ENCODE results near the gene PRLR.

The PRLR gene

DNA sequence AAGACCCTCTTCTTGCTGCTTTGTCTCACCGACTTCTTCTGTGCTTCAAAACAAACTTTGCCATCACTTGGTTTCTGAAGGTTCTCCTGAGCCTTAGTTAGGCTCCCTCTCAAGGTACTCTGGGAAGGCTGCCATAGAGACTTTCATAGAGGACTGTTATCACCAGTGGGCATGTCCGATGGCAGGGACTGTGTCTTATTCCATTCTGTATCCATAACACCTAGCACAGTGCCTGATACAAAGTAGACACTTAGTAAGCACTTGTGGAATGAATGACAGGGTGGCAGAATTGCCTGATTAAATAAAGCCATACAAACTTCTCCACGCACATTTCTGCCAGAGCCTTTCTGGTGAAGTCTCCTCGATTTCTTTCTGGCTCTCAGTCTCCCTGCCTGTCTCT, 215.2 kb downstream of the PRLR start:
- no peak for DNase-seq (ENCODE audit: low read depth)
- no peak overlapping the region for H3K4me3 ChIP-seq (ENCODE audit: low read length)
- TF ChIP-seq, protein P1, sequence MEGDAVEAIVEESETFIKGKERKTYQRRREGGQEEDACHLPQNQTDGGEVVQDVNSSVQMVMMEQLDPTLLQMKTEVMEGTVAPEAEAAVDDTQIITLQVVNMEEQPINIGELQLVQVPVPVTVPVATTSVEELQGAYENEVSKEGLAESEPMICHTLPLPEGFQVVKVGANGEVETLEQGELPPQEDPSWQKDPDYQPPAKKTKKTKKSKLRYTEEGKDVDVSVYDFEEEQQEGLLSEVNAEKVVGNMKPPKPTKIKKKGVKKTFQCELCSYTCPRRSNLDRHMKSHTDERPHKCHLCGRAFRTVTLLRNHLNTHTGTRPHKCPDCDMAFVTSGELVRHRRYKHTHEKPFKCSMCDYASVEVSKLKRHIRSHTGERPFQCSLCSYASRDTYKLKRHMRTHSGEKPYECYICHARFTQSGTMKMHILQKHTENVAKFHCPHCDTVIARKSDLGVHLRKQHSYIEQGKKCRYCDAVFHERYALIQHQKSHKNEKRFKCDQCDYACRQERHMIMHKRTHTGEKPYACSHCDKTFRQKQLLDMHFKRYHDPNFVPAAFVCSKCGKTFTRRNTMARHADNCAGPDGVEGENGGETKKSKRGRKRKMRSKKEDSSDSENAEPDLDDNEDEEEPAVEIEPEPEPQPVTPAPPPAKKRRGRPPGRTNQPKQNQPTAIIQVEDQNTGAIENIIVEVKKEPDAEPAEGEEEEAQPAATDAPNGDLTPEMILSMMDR (IDR thresholded peaks at IDR 0.05; ENCODE audit: insufficient read depth, low read depth, low read length, missing control alignments): no peak

DNA sequence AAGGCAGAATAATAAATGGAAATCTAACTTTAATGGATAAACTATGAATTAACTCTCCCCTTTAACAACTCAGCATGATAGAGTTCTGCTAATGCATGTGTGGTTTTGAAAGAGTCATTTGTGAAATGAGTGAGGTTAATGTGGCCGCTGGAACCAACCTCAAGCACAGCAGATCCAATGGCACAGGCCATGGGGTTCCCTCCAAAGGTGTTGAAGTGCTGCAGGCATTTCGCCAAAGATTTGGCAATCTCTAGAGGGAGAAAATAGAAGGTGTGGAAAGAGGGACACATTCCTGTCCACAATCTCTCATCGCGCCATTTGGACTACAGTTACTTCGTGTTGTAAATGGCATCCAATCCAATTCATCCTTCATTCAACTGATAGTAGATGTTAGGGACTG, 217.5 kb downstream of the PRLR start:
- TF ChIP-seq, protein P1 (IDR thresholded peaks at IDR 0.05; ENCODE audit: insufficient read depth, low read depth, low read length, missing control alignments): no peak
- H3K4me3 ChIP-seq (ENCODE audit: low read length): no peak overlapping the region
- DNase-seq (ENCODE audit: low read depth): no peak

DNA sequence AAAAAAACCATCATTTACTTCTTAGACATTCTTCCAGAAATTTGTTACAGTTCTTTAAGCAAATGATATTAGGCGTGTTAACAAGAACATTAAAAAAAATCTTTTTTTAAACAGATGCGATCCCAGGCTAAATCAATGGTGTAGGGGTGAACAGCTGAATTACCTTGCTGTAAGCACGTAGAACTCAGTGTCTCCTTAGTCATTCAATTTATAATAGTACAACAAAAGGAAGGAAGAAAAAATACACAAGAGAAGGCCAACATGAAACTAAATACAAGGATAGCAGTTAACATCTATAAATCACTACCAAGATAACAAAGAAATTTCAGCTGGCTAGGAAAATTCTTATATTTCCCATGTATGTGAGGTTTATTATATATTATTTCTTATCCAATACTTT, 217.9 kb downstream of the PRLR start:
- DNase-seq (ENCODE audit: low read depth): no peak
- H3K4me3 ChIP-seq (ENCODE audit: low read length): no peak overlapping the region
- TF ChIP-seq, protein P1 (IDR thresholded peaks at IDR 0.05; ENCODE audit: insufficient read depth, low read depth, low read length, missing control alignments): no peak

DNA sequence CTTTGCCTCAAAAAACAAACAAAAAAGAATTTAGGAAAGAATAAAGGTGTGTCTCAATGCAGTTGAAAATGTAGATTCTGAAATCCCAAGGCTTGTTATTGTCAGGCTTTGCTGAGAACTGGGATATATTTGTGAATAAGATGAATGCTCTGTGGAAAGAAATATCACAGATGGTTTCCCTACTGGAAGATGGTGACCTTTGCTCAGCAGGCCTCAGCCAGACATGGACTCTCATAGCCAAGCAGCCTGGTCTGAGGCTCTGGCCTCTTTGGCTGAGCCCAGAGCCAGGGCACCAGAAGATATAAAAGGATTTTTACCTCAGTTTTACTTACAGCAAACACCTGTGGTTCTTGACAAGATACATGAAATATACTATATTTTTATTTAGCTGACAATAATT, 219.6 kb downstream of the PRLR start:
- no peak for DNase-seq (ENCODE audit: low read depth)
- H3K4me3 ChIP-seq (ENCODE audit: low read length): no peak overlapping the region
- TF ChIP-seq, protein P1 (IDR thresholded peaks at IDR 0.05; ENCODE audit: insufficient read depth, low read depth, low read length, missing control alignments): no peak

DNA sequence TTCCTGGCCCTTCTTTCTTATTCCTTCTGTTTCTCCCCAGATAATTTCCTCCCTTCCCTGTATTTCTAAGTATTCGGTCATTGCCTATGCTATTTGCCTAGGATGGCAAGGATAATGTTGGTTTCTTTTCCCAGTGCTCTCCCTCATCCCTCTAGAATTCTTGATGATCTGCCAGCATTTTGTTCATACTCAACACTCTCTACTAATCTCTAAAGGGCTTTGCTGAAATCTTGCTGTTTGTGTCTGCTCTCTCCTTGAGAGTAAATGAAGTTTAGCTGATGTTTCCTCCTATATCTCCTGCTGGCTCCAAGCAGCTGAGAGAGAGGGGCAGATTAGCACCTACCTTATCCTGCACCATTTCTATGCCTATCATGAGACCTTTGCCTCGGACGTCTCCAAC, 220.6 kb downstream of the PRLR start:
- no peak overlapping the region for H3K4me3 ChIP-seq (ENCODE audit: low read length)
- TF ChIP-seq, protein P1 (IDR thresholded peaks at IDR 0.05; ENCODE audit: insufficient read depth, low read depth, low read length, missing control alignments): no peak
- no peak for DNase-seq (ENCODE audit: low read depth)

DNA sequence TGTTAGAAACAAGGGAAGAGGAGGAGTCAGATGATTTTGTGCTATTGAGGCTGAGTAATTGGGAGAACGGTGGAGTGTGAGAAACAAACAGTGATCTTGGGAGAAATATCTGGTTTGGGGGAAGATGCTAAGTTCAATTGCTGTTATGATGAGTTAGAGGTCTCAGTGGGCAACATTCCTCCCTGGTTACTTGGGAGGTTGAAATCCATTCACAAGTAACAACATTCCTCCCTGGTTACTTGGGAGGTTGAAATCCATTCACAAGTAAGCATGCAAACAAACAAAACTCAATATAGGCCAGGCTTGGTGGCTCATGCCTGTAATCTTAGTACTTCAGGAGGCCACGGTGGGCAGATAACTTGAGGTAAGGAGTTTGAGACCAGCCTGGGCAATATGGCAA, 221.3 kb downstream of the PRLR start:
- H3K4me3 ChIP-seq (ENCODE audit: low read length): no peak overlapping the region
- no peak for DNase-seq (ENCODE audit: low read depth)
- TF ChIP-seq, protein P1 (IDR thresholded peaks at IDR 0.05; ENCODE audit: insufficient read depth, low read depth, low read length, missing control alignments): no peak

DNA sequence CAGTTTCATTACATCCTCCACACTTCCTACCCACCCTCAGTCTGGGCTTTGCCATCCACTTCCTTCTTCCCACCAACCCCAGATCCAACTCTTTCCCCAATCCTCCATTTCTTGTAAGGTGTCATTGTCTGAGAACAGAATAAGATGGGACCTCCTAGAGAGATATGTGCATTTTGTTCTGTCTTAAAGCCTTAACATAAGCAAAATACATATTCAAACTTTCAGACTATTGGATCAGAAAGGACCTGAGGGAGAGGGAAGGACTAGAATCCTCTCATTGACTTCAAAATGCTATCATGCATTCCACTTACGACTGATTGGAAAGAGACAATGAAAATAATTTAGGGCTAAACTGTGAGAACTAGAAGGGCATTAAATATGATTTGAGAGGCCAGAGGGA, 225.5 kb downstream of the PRLR start:
- TF ChIP-seq, protein P1 (IDR thresholded peaks at IDR 0.05; ENCODE audit: insufficient read depth, low read depth, low read length, missing control alignments): no peak
- H3K4me3 ChIP-seq (ENCODE audit: low read length): no peak overlapping the region
- no peak for DNase-seq (ENCODE audit: low read depth)
